ENCODE data around the gene NTM. TPM values are rescaled to one million over a fixed set of nuclear protein-coding genes. Genes with fewer than 3 reads are reported as not detected.

The NTM gene
- total RNA-seq, 6 donors from 2014 or later, result 4.1 to 151 (median 115) TPM

DNA sequence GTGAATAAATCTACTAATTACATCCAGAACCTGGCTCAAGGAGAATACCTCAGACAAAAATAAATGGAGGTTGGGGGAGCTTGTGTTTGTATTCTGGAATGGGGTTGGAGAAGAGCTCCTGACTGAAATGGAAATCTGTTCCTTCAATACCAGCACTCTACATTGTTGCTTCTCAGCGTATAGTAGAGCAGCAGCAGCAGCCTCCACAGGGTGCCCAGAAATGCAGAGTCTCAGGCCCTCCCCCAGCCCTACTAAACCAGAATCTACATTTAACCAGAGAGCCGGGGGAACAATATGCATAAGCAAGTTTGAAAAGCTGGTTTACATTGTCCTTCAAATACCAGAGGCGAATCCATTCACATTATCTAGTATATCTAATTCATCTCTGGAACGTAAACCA is 474.8 kb downstream of the NTM start:
- H3K27me3 ChIP-seq, result no peaks in the 10 kb centered on the region
- TF ChIP-seq POLR2A (IDR thresholded peaks at IDR 0.05) (no peak), EP300 (IDR thresholded peaks at IDR 0.05) (no peak), POLR2AphosphoS5 (IDR thresholded peaks at IDR 0.05) (no peak), CTCF (IDR thresholded peaks at IDR 0.05) (no peak)
- 48 to 70% methylated on average over 4 of the region's 4 CpGs for WGBS, 2 donors

GRCh38 chr11:131849485-131849884 is 479.1 kb downstream of the NTM start:
- 69 to 77% methylated on average over 3 to 6 of the region's 6 CpGs for WGBS, 2 donors
- no peaks in the 10 kb centered on the region for H3K4me1 ChIP-seq
- no peak for ATAC-seq (ENCODE audit: low FRiP score in 2 of 2)

More for the DNA sequence above, 474.8 kb downstream of the NTM start:
- no peak overlapping the region for H3K4me3 ChIP-seq
- no peak for ATAC-seq (ENCODE audit: low FRiP score in 2 of 2)
- H3K4me1 ChIP-seq, result peaks cover 0 to 7% (median 0%) of the 10 kb centered on the region in 4 donors
- no peak for DNase-seq
- H3K27ac ChIP-seq, result no peak overlapping the region
- H3K36me3 ChIP-seq, result no peaks in the 10 kb centered on the region
- no peaks in the 10 kb centered on the region for H3K9me3 ChIP-seq

DNA sequence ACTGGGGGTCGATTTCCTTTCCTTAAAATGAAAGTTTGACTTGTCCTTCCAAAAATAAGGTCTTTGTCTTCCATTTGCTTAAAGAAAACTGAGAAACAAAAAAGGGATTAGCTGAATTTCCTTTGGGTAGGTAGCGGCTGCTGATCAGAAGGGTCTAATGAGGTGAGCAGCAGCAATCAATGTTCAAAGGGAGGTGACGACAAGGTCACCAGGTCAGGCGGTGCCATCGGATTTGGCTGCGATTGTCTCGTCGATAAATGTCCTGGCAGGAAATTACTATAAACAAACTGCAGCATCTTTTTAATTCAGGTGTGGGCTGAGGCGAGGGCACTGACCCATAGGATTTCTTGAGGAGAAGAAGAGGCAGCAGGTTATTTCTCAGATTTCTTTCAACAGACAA is 480.1 kb downstream of the NTM start:
- WGBS, 2 donors, result 51 to 64% methylated on average over 9 of the region's 9 CpGs
- H3K9me3 ChIP-seq, result no peaks in the 10 kb centered on the region
- H3K4me3 ChIP-seq, result no peak overlapping the region
- TF ChIP-seq EP300 (IDR thresholded peaks at IDR 0.05) (no peak), POLR2AphosphoS5 (IDR thresholded peaks at IDR 0.05) (no peak), CTCF (IDR thresholded peaks at IDR 0.05) (no peak), POLR2A (IDR thresholded peaks at IDR 0.05) (no peak)
- H3K4me1 ChIP-seq, result no peaks in the 10 kb centered on the region
- ATAC-seq (ENCODE audit: low FRiP score in 2 of 2), result no peak
- H3K27me3 ChIP-seq, result no peaks in the 10 kb centered on the region
- no peaks in the 10 kb centered on the region for H3K36me3 ChIP-seq
- no peak for DNase-seq
- H3K27ac ChIP-seq, result no peak overlapping the region

More at GRCh38 chr11:131849485-131849884, 479.1 kb downstream of the NTM start:
- Histone ChIP-seq H3K36me3 (no peaks in the 10 kb centered on the region), H3K4me3 (no peak overlapping the region), H3K27me3 (no peaks in the 10 kb centered on the region), H3K9me3 (no peaks in the 10 kb centered on the region), H3K27ac (no peak overlapping the region)
- TF ChIP-seq EP300 (IDR thresholded peaks at IDR 0.05) (no peak), POLR2A (IDR thresholded peaks at IDR 0.05) (no peak), POLR2AphosphoS5 (IDR thresholded peaks at IDR 0.05) (no peak), CTCF (IDR thresholded peaks at IDR 0.05) (no peak)
- DNase-seq, result no peak

DNA sequence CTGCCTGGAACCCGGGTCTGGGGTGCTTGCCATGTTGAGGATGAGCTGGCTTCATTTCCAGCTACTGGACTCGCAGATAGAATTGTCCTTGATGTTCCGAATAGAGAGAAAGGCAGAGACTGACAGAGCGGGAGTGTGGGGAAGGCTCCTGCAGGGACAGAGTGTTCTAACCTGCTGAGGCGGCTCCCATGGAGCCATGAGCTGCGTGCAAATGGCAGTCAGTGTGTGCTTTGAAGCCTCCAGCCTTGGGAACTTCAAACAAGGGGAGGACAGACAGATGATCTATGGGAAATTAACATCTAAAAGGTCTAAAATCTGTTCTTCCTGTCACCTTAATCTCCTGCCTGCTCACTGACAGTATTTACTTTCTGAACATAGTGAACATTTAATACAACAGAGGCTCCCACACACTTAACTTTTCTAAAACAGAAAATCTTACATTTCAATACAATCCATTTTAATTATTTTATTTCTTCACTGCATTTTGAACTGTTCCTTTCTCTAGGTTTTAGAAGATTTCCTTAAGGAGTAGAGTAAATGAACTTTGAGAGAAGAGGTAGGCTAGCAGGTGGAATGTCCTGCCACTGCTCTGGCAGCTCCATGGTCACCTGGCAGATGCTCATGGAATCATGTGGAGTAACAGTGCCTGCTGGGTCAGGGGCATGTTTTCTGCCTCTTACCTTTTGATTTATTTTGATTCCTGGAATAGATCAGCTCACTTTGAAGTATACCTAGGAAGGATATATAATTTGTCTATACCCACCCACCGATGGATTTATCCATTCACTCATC is 481.7 kb downstream of the NTM start:
- WGBS, 2 donors, result 41 to 46% methylated on average over 7 of the region's 7 CpGs
- no peak for DNase-seq
- no peak for TF ChIP-seq CTCF (IDR thresholded peaks at IDR 0.05)
- H3K27ac ChIP-seq, result no peak overlapping the region
- H3K9me3 ChIP-seq, result no peaks in the 10 kb centered on the region
- H3K4me3 ChIP-seq, result no peak overlapping the region
- no peak for ATAC-seq (ENCODE audit: low FRiP score in 2 of 2)
- H3K27me3 ChIP-seq, result no peaks in the 10 kb centered on the region
- H3K36me3 ChIP-seq, result no peaks in the 10 kb centered on the region
- H3K4me1 ChIP-seq, result no peaks in the 10 kb centered on the region

GRCh38 chr11:131852757-131853156 is 482.3 kb downstream of the NTM start:
- H3K36me3 ChIP-seq, result no peaks in the 10 kb centered on the region
- H3K4me1 ChIP-seq, result no peaks in the 10 kb centered on the region
- WGBS, 2 donors, result 90 to 93% methylated on average over 3 of the region's 3 CpGs
- no peak overlapping the region for H3K4me3 ChIP-seq
- H3K27me3 ChIP-seq, result no peaks in the 10 kb centered on the region
- no peak for ATAC-seq (ENCODE audit: low FRiP score in 2 of 2)
- DNase-seq, result no peak
- TF ChIP-seq CTCF (IDR thresholded peaks at IDR 0.05) (no peak), EP300 (IDR thresholded peaks at IDR 0.05) (no peak)
- H3K27ac ChIP-seq, result no peak overlapping the region
- no peaks in the 10 kb centered on the region for H3K9me3 ChIP-seq
